B cell (primary cell): ENCODE data around the gene PPP1CC. TPM values are rescaled to one million over a fixed set of nuclear protein-coding genes. Genes with fewer than 3 reads are reported as not detected.

Source experiments
- ATAC-seq: fragments of 200-7000 bp; cut with Tn5 transposase; one replicate; pipeline ENCODE4 v1.10.0; 2021; ENCODE audit warnings: low read depth, mild to moderate bottlenecking, moderate number of reproducible peaks, moderate library complexity
- CTCF ChIA-PET: fragments of 350-600 bp; sonication (Branson Sonifier 250); formaldehyde crosslinking; loops from one replicate; lab custom pipeline; 2021; ENCODE audit warnings: antibody characterized with exemption, inconsistent platforms; lab: Charles Lee
- POLR2A ChIA-PET: fragments of 350-600 bp; sonication (Branson Sonifier 250); formaldehyde crosslinking; loops from one replicate; lab custom pipeline; 2021; ENCODE audit warnings: antibody characterized with exemption; lab: Charles Lee
- DNase-seq: peaks from one replicate; pipeline ENCODE4 v3.0.0; 2013
- H2AFZ ChIP-seq: 2 replicates; pipeline ENCODE4 v1.6.1; 2012; ENCODE audit warnings: mild to moderate bottlenecking, low read depth, low read length; ENCODE audit not compliant: insufficient read depth, poor library complexity, severe bottlenecking
- H3K27ac ChIP-seq, 2 donors: 1 replicate in 1 of 2; 2 replicates in 1 of 2; pipeline ENCODE4 v1.5.1; 2012 to 2013; ENCODE audit warnings: low read length in 2 of 2, mild to moderate bottlenecking in 2 of 2, moderate library complexity in 1 of 2
- H3K27me3 ChIP-seq, 4 experiments: fragments of 200-600 bp in 1 of 4; sonication (generic) in 1 of 4; replicated peaks in 1 of 4; 1 replicate in 2 of 4; 2 replicates in 2 of 4; pipeline versions ENCODE4 v1.6.1 to v1.7.0; 2013 to 2016; ENCODE audit warnings: low read length in 3 of 4, mild to moderate bottlenecking in 2 of 4, mixed read lengths in 1 of 4, moderate library complexity in 1 of 4; ENCODE audit not compliant: insufficient read depth in 4 of 4, control insufficient read depth in 3 of 4; ENCODE audit errors: control extremely low read depth in 1 of 4
- H3K36me3 ChIP-seq, 2 experiments: replicated peaks in 1 of 2; 1 replicate in 1 of 2; 2 replicates in 1 of 2; pipeline versions ENCODE4 v1.6.1 to v1.7.1; 2013; ENCODE audit warnings: low read length in 1 of 2; ENCODE audit not compliant: insufficient read depth in 2 of 2, control insufficient read depth in 1 of 2; ENCODE audit errors: control extremely low read depth in 1 of 2, extremely low read depth in 1 of 2
- H3K4me1 ChIP-seq, 2 donors: fragments of 200-600 bp in 1 of 2; sonication (generic) in 1 of 2; 1 replicate in 1 of 2; 2 replicates in 1 of 2; pipeline versions ENCODE4 v1.5.1 to v1.6.1; 2013 to 2017; ENCODE audit warnings: low read length in 2 of 2; ENCODE audit not compliant: control insufficient read depth in 2 of 2, insufficient read depth in 2 of 2
- H3K4me2 ChIP-seq: replicated peaks from 2 replicates; pipeline ENCODE3; 2012; ENCODE audit warnings: mild to moderate bottlenecking, low read depth, low read length; ENCODE audit not compliant: poor library complexity, severe bottlenecking
- H3K4me3 ChIP-seq, 5 experiments: fragments of 200-600 bp in 1 of 5; sonication (generic) in 1 of 5; 1 replicate in 3 of 5; 2 replicates in 2 of 5; pipeline versions ENCODE4 v1.5.1 to v1.7.0; 2011 to 2016; ENCODE audit warnings: low read length in 4 of 5, mild to moderate bottlenecking in 4 of 5, low read depth in 2 of 5, control low read depth in 1 of 5, moderate library complexity in 1 of 5; ENCODE audit not compliant: insufficient read depth in 1 of 5; ENCODE audit errors: control extremely low read depth in 1 of 5, extremely low read depth in 1 of 5
- H3K79me2 ChIP-seq: fragments of 200-600 bp; sonication (generic); one replicate; pipeline ENCODE4 v1.6.0; 2016; ENCODE audit warnings: low read length; ENCODE audit not compliant: control insufficient read depth, insufficient read depth
- H3K9ac ChIP-seq: fragments of 200-600 bp; sonication (generic); 2 replicates; pipeline ENCODE4 v1.6.1; 2017; ENCODE audit warnings: mild to moderate bottlenecking, low read length, moderate library complexity
- H3K9me3 ChIP-seq, 3 donors: one replicate each; pipeline versions ENCODE4 v1.6.1 to v1.7.1; 2013; ENCODE audit warnings: low read length in 2 of 3; ENCODE audit not compliant: control insufficient read depth in 2 of 3, insufficient read depth in 1 of 3; ENCODE audit errors: control extremely low read depth in 1 of 3
- H4K20me1 ChIP-seq: 2 replicates; pipeline ENCODE4 v1.6.0; 2012; ENCODE audit warnings: mild to moderate bottlenecking, low read length; ENCODE audit not compliant: insufficient read depth, control insufficient read depth, poor library complexity, severe bottlenecking
- H3K27ac Mint-ChIP-seq: one replicate; pipeline ENCODE4 v1.8.0; 2021; ENCODE audit warnings: mixed read lengths
- H3K27me3 Mint-ChIP-seq: one replicate; pipeline ENCODE4 v1.8.0; 2021; ENCODE audit warnings: mixed read lengths
- H3K4me1 Mint-ChIP-seq: one replicate; pipeline ENCODE4 v1.8.0; 2021; ENCODE audit warnings: mixed read lengths
- H3K4me3 Mint-ChIP-seq: one replicate; pipeline ENCODE4 v1.8.0; 2021; ENCODE audit warnings: mixed read lengths
- H3K9me3 Mint-ChIP-seq: one replicate; pipeline ENCODE4 v1.8.0; 2022; ENCODE audit warnings: mixed read lengths; ENCODE audit not compliant: insufficient read depth
- CTCF ChIP-seq: fragments of 200-600 bp; IDR thresholded peaks from one replicate; pipeline ENCODE4 v1.8.0; 2022; ENCODE audit warnings: antibody characterized with exemption, mild to moderate bottlenecking
- EZH2 ChIP-seq: IDR thresholded peaks from 2 replicates; pipeline ENCODE4 v1.6.1; 2012; ENCODE audit warnings: borderline replicate concordance, low read depth, mild to moderate bottlenecking, moderate library complexity, low read length; ENCODE audit not compliant: insufficient read depth, poor library complexity, severe bottlenecking
- WGBS: methylation state at CpG from one replicate; pipeline ENCODE4 v1.1.5; 2013; ENCODE audit warnings: missing lambda C conversion rate; ENCODE audit not compliant: insufficient coverage; 5-methylcytosine and 5-hydroxymethylcytosine counted together
- intact Hi-C: fragments of 100-400 bp; cut with micrococcal nuclease; formaldehyde crosslinking; loops from one replicate; pipeline ENCODE4 v1.10.0; 2022
- polyA plus RNA-seq: library from polyadenylated mRNA; depleted of rRNA; stranded (reverse); fragments of >200 nt; gene quantifications from 2 replicates; pipeline ENCODE4 v1.2.3, GENCODE V29; 2012
- total RNA-seq, 2 donors: library from RNA; stranded (reverse); fragments of 120-200 nt in 1 of 2; gene quantifications; 1 replicate in 1 of 2; 2 replicates in 1 of 2; pipeline versions ENCODE4 v1.2.3 to v1.2.4, GENCODE V29; 2013 to 2022

Gene PPP1CC
- total and polyA plus RNA-seq, 2 donors (not counting 1 experiment from before 2014, with no cell fraction given) = 70.0 to 146 TPM

- TF ChIP-seq CTCF (no peak), EZH2 (no peak)
- H3K27ac Mint-ChIP-seq = peak overlapping the region; percentile 93
These were observed 55.1 kb downstream of the PPP1CC start for GRCh38 chr12:110687396-110688169.

More at GRCh38 chr12:110687396-110688169, 55.1 kb downstream of the PPP1CC start:
- Mint-ChIP-seq H3K4me1 (peaks cover 74% of the 10 kb centered on the region), H3K9me3 (no peaks in the 10 kb centered on the region), H3K4me3 (peak overlapping the region; percentile 99), H3K27me3 (no peaks in the 10 kb centered on the region)
- ChIA-PET POLR2A (interaction anchor here (0.5 to 3.5 kb wide), 7 partner anchors 10 to 241 kb away, joined by 3 to 28 read pairs (median 4); no protein-coding TSS in a partner anchor), CTCF (interaction anchor here (0.6 to 3.1 kb wide), 12 partner anchors 10 to 256 kb away, joined by 3 to 19 read pairs (median 4); partner anchors contain the start of genes FAM216A and GPN3)
- 44% methylated on average over 13 of the region's 15 CpGs for WGBS
- peak overlapping the region; percentile 84 for H3K9ac ChIP-seq
- H2AFZ ChIP-seq = no peak overlapping the region
- H3K4me1 ChIP-seq = peaks cover 52 to 73% of the 10 kb centered on the region in 2 donors
- H3K27me3 ChIP-seq = no peaks in the 10 kb centered on the region
- H4K20me1 ChIP-seq = peaks cover 56% of the 10 kb centered on the region
- H3K79me2 ChIP-seq = peaks cover 88% of the 10 kb centered on the region
- intact Hi-C loops = loop anchor here (2.0 to 5.0 kb wide), 4 partner anchors 40 to 125 kb away; partner anchors contain the start of genes PPP1CC and TCTN1
- peaks cover 0 to 55% of the 10 kb centered on the region in 2 experiments for H3K36me3 ChIP-seq
- no peak for DNase-seq
- peak overlapping the region; percentile 83 for H3K4me2 ChIP-seq
- H3K4me3 ChIP-seq = peak overlapping the region; percentile 72 to 98 (median 92)
- peaks cover 0 to 3% (median 0%) of the 10 kb centered on the region in 3 donors for H3K9me3 ChIP-seq
- H3K27ac ChIP-seq = peak overlapping the region; percentile 58 to 68
- ATAC-seq = no peak
